Uterus (tissue), 2 donors: ENCODE results near the gene KRTAP27-1.

Experiments used
- CTCF ChIP-seq, 4 experiments: fragments of 200-600 bp in 2 of 4; fragments of 450-650 bp in 2 of 4; sonication (generic) in 2 of 4; IDR thresholded peaks; one replicate each; pipeline ENCODE4 v1.5.1; 2016 to 2019; ENCODE audit warnings: antibody characterized with exemption in 4 of 4, mild to moderate bottlenecking in 2 of 4, moderate library complexity in 1 of 4
- POLR2A ChIP-seq, 2 donors: fragments of 450-650 bp; IDR thresholded peaks; one replicate each; pipeline ENCODE4 v1.6.1; 2016; ENCODE audit warnings: antibody characterized with exemption in 2 of 2, mild to moderate bottlenecking in 1 of 2, moderate library complexity in 1 of 2

GRCh38 chr21:30338717-30339116 lies 1.2 kb upstream of the KRTAP27-1 start:
- TF ChIP-seq CTCF (IDR thresholded peaks at IDR 0.05) (no peak), POLR2A (IDR thresholded peaks at IDR 0.05) (no peak)
